Measurements from ENCODE around the gene TPGS2. TPM values are rescaled to one million over a fixed set of nuclear protein-coding genes. Genes with fewer than 3 reads are reported as not detected.
"Not testable (repeated sequence)": the region's sequence is repeated elsewhere in the genome, so short reads cannot be mapped to it uniquely, and the experiment has no call there.

The TPGS2 gene, protein sequence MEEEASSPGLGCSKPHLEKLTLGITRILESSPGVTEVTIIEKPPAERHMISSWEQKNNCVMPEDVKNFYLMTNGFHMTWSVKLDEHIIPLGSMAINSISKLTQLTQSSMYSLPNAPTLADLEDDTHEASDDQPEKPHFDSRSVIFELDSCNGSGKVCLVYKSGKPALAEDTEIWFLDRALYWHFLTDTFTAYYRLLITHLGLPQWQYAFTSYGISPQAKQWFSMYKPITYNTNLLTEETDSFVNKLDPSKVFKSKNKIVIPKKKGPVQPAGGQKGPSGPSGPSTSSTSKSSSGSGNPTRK
- total RNA-seq: 93.8 TPM

DNA sequence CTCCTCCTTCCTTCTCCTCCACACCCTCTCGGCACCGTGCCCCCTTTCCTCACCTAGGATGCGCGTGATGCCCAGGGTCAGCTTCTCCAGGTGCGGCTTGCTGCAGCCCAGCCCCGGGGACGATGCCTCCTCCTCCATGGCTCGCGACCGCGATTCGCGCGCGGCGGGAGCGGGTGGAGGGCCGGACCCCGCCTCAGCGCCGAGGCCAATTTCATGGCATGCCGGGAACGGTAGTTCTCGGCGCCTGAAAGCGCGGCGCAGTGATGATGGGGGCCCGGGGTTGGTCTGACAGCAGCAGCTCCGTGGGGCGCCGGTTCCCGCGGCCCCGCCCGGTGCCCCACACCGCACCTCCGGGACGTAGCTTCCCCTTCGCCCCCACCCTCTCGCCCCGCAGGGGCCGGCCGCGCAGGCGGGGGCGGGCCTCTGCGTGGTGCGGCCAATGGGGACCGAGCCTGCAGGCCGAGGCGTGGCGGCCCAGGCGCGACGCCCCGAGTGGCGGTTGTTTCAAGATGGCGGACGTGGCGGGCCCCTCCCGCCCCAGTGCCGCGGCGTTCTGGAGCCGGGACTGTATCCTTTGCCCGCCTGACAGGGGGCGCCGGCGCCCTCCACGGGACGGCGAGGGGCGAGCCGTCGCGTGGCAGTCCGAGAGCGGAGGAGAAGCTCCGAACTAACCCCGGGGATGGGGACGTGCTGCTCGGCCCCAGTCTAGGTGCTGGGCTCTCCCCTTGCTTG is at the start of gene TPGS2, which contains the start of gene KIAA1328:
TPGS2 (minus strand) TSS at position 373 of the 732 bp plus-strand sequence; CDS start at position 138, 235 bp downstream.
KIAA1328 (plus strand) TSS at position 498 of the 732 bp plus-strand sequence; CDS start at position 510, 12 bp downstream.
- FAIRE-seq (no peak), DNase-seq (ENCODE audit: low spot score in 2 of 2) (peak; percentile 90 to 91)

DNA sequence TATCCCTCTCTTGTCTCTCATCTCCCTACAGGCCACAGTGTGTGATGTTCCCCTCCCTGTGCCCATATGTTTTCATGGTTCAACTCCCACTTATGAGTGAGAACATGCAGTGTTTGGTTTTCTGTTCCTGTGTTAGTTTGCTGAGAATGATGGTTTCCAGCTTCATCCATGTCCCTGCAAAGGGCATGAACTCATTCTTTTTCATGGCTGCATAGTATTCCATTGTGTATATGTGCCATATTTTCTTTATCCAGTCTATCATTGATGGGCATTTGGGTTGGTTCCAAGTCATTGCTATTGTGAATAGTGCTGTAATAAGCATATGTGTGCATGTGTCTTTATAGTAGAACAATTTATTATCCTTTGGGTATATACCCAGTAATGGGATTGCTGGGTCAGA is 45.0 kb upstream of the TPGS2 start:
- not testable (repeated sequence) for DNase-seq (ENCODE audit: low spot score in 2 of 2); FAIRE-seq

DNA sequence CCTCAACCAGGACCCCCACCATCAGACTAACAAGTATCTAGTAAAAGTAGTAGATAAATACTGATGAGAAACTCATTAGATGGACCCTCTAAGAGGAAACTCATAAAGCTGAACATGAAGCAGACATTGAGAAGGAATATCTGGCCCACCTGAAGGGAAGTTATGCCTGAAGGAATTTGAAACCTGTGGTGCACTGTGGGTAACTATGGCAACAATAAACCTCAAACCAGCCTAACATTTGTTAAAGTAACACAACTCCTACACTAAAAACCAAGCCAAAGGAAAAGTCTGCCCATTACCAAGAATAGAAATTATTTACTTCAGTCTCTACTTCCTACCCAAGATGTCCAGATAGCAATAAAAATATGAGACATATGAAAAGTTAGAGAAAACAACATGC is 43.5 kb upstream of the TPGS2 start:
- no peak for FAIRE-seq
- DNase-seq (ENCODE audit: low spot score in 2 of 2): no peak

DNA sequence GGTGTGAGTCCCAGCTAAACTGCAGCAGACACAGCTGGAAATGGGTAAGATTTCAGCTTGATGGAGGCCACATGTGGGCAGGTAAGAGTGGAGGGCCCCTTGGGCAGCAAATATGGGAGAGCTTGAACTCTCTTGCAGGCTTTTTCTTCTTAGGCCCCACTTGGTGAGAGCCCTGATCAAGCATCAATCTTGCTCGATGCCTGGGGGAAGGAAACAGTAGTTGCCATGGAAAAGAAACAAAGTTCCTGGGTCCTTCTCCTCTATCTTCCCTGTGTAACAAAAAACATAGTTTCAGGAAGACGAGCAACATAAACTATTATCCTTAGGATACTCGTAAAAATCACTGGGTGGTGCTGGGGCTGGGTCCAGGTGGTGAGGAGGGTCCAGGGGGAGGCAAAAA is 43.0 kb upstream of the TPGS2 start:
- FAIRE-seq: no peak
- DNase-seq (ENCODE audit: low spot score in 2 of 2): no peak

DNA sequence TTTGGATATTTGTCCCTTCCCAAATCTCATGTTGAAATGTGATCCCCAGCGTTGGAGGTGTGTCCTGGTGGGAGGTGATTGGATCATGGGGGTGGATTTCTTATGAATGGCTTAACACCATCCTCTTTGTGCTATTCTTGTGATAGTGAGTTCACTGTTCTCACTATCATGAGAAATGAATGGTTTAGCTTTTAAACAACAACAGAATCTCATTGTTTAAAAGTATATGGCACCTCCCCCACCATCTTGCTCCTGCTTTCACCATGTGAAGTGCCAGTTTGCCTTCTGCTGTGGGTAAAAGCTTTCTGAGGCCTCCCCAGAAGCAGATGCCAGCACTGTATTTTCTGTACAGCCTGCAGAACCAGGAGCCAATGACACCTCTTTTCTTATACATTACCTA is 38.3 kb upstream of the TPGS2 start:
- DNase-seq (ENCODE audit: low spot score in 2 of 2): no peak
- no peak for FAIRE-seq

DNA sequence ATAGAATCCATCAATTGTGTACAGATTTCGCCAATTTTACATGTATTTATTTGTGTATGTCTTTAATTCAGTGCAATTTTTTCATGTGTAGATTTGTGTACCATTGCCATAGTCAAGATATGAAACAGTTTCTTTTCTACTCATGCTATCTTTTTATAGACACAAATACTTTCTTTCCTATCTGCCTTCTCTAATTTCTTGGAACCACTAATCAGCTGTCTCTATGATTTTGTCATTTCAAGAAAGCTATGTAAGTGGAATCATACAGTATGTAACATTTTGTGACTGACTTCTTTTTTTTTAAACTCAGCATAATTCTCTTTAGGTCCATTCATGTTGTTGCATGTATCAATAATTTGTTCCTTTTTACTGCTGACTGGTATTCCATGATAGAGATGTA is 33.4 kb upstream of the TPGS2 start:
- DNase-seq (ENCODE audit: low spot score in 2 of 2) (no peak), FAIRE-seq (no peak)

DNA sequence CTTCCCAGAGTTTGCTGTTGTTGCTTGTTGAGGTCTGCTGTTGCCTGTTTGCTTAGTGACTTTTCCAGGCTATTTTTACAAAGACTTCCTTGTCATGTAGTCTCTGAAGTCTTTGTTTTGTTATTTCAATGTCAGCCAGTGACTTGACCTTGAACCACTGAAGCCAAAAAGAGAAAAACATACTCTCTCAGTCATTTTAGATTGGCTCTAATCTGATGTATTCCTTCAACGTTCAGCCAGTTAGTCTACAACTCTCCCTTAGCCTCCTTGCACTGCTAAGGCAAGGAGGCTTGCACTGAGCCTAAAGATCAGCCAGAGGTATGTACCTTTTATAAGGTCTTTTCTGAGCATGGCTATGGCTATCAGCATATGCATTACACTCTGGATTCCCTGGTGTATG is 28.0 kb upstream of the TPGS2 start:
- DNase-seq (ENCODE audit: low spot score in 2 of 2) (no peak), FAIRE-seq (no peak)

DNA sequence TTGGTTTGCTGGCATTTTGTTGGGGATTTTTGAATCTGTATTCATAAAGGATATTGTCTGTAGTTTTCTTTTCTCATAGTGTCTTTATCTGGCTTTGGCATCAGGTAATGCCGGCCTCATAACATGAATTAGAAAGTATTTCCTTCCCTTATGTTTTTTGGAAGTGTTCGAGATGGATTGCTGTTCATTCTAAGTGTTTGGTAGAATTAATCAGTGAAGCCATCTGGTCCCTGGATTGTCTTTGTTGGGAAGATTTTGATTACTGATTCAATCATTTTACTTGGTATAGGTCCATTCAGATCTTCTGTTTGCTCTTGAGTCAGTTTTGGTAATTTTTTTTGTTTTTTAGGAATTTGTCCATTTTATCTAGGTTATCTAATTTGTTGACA is 22.4 kb upstream of the TPGS2 start:
- DNase-seq (ENCODE audit: low spot score in 2 of 2) (no peak), FAIRE-seq (no peak)

DNA sequence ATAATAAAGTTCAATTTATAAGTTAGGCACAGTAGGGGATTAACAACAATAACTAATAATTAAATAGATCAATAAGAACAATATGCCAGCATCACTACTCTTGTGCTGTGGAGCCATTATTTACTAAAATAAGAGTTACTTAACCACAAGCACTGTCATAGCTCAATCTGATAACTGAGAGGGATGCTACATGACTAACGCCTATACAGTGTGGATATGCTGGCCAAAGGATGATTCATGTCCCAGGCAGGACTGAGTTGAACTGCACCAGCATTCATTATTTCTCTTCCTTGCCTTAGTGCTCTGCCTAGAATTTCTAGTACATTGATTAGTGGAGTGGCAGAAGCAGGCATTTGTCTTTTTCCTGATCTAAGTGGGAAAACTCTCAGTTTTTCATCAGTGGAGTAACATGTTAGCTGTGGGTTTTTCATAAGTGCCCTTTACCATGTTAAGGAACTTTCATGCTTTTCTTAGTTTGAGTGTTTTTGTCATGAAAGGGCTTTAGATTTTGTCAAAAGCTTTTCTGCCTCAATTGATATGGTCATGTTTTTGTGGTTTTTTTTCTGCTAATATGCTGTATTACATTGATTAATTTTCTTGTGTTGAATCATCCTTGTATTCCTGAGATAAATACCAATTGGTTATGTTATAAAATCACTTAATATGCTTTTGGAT is 21.9 kb upstream of the TPGS2 start:
- DNase-seq (ENCODE audit: low spot score in 2 of 2) (no peak), FAIRE-seq (no peak)

DNA sequence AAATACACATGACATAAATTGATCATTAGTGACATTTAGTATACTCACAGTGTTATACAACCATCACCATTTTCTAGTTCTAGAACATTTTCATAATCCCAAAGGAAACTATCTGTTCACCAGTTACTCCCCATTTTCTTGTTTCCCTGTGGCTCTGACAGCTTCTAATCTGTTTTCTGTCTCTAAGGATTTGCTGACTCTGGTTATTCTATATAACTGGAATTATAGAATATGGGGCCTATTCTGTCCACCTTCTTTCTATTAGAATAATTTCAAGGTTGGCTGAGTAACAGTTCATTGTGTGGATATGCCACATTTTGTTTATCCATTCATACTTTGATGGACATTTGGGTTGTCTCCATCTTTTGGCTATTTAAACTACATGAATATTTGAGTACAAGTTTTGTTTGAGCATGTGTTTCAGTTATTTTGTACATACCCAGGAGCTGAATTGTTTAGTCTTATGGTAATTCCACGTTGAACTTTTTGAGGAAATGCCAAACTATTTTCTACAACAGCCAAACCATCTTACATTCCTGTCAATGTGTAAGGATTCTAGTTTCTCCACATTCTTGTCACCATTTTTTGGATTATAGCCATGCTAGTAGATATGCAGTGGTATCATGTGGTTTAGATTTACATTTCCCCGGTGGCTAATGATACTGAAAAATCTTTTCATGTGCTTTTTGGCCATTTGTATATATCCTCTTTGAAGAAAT is 20.6 kb upstream of the TPGS2 start:
- DNase-seq (ENCODE audit: low spot score in 2 of 2) (no peak), FAIRE-seq (no peak)

DNA sequence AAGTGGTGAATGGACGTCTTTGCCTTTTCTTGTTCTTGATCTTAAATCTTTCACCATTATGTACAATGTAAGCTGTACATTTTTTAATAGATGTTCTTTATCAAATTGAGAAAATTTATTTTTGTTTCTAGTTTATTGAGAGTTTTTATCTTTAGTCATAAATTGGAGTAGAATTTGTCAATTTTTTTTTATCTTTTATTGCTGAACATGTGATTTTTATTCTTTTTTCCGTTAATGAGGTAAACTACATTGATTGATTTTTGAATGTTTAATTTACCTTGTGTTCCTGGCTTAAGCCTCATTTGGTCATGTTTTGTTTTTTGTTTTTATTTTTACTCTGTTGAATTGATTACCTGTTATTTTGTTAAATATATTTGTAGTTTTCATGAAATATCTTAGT is 19.8 kb upstream of the TPGS2 start:
- peak; percentile 91 for FAIRE-seq
- DNase-seq (ENCODE audit: low spot score in 2 of 2): no peak

DNA sequence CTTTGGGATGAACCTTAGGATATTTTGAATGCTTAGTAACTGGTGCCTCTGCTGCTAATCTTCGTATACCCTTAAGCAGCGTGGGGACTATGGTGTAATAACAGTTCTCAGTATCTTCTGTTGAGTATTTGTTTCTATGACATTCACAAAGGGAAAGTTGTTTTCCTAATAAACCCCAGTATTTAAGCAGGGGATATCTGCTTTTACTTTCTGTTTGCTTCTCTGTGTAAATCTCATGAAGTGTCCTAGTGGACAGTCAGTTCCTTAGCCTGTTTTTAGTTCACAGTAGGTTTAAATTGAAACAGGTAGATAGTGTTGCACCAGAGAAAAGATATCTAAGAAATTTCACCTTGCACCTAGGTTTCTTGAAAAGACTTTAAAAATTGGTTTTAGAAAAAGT is 15.0 kb upstream of the TPGS2 start:
- FAIRE-seq (no peak), DNase-seq (ENCODE audit: low spot score in 2 of 2) (no peak)

DNA sequence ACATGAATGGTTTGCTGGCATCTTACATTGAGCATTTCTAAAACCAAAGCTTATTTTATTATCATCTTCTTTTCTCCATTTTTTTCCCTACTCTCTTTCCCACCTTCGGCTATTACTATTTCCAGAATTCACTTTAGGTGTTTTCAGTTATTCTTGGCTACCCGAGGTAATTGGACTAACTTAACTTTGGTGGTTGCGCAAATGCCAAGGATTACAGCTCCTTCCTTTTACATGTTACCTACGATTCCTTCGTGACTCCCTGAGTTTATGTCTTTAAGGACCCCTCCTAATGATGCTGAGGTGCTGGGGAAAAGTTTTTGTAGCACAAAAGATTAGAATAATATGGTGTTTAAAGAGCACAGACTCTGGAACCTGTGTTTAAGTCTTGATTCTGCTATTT is 14.4 kb upstream of the TPGS2 start:
- DNase-seq (ENCODE audit: low spot score in 2 of 2) (no peak), FAIRE-seq (no peak)

DNA sequence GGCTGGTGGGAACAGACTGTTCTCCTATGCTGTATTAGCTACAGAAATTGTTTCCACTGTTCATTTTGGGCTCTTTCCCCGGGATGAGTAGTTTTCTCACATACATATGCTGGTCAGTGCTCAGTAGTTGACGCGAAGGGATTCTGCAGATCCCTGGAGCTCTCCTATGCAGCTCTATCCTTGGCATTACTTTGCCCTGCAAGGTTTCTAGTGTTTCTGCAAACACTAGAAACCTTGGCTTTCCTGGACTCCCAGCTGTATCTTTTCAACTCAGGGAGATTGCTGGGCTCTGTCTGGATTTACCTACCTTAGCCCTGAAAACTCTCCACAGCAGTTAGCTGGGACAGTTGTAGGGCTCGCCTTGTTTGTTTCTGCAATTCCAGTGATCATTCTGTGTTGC is 11.0 kb upstream of the TPGS2 start:
- no peak for DNase-seq (ENCODE audit: low spot score in 2 of 2)
- no peak for FAIRE-seq

DNA sequence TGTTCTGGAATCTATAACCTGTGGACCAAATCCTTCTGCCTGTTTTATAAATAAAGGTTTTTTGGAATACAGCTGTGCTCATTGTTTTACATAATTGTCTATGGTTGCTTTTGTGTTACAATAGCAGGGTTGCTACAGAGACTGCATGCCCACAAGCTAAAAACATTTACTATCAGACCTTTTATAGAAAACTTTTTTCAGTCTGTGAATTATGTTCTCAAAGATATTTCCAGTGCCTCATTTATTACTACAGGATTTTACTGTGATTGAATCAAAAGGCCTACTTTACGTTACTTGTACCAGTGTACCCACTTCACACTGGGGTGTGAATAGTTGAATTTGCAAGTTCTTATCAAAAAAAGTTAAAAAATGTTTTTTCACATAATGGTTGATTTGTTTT is 7.1 kb upstream of the TPGS2 start:
- FAIRE-seq (peak; percentile 34), DNase-seq (ENCODE audit: low spot score in 2 of 2) (no peak)

DNA sequence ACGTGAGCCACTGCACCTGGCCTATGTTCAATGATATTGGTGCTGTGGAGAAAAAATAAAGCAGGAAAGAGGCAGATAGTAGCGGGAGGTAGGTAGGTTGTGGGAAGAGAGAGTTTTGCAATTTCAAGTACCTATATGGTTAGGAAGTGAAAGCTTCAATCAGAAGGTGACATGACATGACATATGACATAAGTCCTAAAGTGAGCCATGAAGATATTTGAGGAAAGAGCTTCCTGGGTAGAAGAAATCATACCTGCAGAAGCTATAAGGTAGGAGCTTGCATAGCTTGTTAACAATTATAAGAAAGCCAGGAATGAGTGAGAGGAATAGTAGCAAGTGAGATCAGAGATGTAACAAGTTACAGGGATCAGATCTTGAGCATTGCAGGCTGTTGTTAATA is 4.3 kb upstream of the TPGS2 start:
- FAIRE-seq (no peak), DNase-seq (ENCODE audit: low spot score in 2 of 2) (no peak)

DNA sequence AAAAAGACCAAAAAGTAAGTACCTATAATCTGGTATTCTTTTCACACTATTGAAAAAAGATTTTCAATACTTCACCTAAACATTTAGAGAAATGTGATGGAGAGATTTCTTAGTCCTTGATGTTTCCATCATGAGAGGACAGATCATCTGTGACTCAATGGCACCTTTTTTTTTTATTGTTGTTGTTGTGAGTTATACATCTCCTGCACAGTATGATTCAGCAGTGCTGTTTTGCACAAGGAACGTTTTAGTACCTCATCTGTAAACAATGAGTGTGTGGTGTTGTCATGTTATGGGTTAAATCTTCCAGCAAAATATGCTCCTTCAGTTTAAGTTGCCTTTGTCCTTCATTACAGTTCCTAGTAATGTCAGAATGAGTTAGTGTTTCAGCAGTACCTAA is 2.3 kb upstream of the TPGS2 start:
- DNase-seq (ENCODE audit: low spot score in 2 of 2): no peak
- no peak for FAIRE-seq

DNA sequence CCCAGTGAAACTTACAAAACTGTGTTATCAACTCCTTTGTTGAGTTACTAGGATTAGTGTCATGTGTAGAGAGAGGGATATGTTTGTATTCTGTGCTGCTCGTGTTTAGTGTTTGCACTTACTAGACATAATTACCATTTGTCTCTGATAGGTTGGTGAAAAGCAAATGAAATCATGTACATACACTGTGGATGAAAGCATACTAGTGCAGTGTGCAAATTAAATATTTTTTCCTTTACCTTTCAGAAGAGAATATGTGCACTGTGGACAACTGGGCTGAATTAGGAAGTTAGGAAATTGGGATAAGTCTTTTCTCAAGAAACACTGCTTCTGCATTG is 1.3 kb upstream of the TPGS2 start:
- FAIRE-seq (no peak), DNase-seq (ENCODE audit: low spot score in 2 of 2) (no peak)

DNA sequence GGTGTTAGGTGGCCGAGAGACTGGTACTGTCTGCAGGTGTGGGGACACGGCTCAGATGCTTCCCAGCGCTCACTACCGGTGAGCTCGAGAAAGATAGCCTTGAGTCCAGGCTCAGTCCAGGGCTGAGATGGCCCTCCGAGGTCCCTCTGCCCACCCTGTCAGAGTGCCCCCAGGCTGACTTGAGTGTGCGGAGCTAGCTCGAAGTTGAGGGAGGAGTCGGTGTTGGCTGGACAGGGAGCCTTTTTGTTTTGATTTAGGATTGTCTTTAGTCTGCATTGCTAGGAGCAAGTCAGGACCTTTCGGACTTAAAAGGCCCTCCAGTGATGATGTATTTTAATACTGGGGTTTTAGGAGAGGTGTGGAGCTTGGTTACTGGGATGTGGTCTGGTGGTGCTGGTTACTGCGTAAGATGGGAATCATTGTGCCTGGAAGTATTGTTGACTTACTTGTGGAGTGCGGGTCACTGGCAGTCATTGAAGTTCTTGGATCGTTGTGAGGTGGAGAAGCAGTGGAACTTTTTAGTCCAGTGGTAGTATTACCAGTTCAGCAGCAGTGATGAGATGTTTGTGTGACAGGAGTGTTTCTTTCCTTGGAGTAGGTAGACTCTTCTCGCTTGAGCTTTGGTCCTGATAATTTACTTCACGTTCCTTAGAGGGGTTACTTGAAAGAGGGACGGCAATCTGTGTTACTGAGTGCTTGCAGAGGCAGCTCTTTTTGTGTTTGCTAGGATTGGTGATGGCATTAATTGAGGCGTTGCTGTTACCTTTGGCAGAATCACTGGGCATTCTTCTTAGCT is 758 bp upstream of the TPGS2 start:
- DNase-seq (ENCODE audit: low spot score in 2 of 2) (peak in 1 of 2 donors; percentile 33), FAIRE-seq (no peak)

DNA sequence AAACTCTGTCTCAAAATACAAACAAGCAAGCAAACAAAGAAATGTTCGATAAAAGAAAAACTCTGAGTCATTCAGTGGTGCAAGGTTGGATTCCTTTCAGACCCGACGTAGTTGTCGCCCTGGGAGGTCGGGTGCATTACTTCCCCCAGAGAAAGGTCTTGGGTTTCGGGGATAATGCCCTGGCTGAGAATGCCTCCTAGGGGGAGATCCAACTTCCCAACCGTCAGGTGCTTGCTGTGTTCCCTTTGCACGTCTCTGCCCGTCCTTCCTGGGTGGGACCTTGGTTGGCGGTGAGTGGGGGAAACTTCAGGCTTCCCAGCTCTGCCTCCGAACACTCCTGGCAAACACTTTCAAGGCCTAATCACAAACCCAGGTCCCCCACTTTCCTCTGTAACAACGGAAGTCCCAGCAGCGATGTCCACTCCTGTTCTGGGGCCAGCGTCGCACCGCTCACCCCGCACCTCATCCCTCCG is 609 bp downstream of the TPGS2 start:
- peak in 1 of 2 donors; percentile 21 for DNase-seq (ENCODE audit: low spot score in 2 of 2)
- FAIRE-seq: no peak
